Endodermal cell (in vitro differentiated cells): ENCODE measurements around the gene ARHGEF26. TPM values are rescaled to one million over a fixed set of nuclear protein-coding genes. Genes with fewer than 3 reads are reported as not detected.

Experiments used
- DNase-seq: peaks from one replicate; pipeline ENCODE4 v3.0.0-alpha.2; 2017
- H3K27ac ChIP-seq: 2 replicates; pipeline ENCODE4 v1.5.1; 2013; ENCODE audit warnings: mild to moderate bottlenecking, low read depth, low read length, moderate library complexity
- H3K27me3 ChIP-seq: 2 replicates; pipeline ENCODE4 v1.6.1; 2013; ENCODE audit warnings: mild to moderate bottlenecking, low read length, moderate library complexity; ENCODE audit not compliant: insufficient read depth, control insufficient read depth, poor library complexity, severe bottlenecking
- H3K36me3 ChIP-seq: 2 replicates; pipeline ENCODE4 v1.7.0; 2013; ENCODE audit warnings: mild to moderate bottlenecking, low read length, moderate library complexity; ENCODE audit not compliant: control insufficient read depth, insufficient read depth
- H3K4me1 ChIP-seq: one replicate; pipeline ENCODE4 v1.7.0; 2013; ENCODE audit warnings: low read length; ENCODE audit not compliant: control insufficient read depth, insufficient read depth
- H3K4me3 ChIP-seq: 2 replicates; pipeline ENCODE4 v1.5.1; 2013; ENCODE audit warnings: mild to moderate bottlenecking, low read length, moderate library complexity
- H3K9ac ChIP-seq: 2 replicates; pipeline ENCODE4 v1.6.1; 2013; ENCODE audit warnings: mild to moderate bottlenecking, low read length, moderate library complexity; ENCODE audit not compliant: poor library complexity, severe bottlenecking; ENCODE audit errors: extremely low read depth
- H3K9me3 ChIP-seq: 2 replicates; pipeline ENCODE4 v1.6.1; 2013; ENCODE audit warnings: mild to moderate bottlenecking, low read length, moderate library complexity; ENCODE audit not compliant: control insufficient read depth
- H3K27ac Mint-ChIP-seq: 2 replicates; pipeline ENCODE4 v1.8.0; 2020; ENCODE audit warnings: mixed read lengths
- H3K27me3 Mint-ChIP-seq: 2 replicates; pipeline ENCODE4 v1.8.0; 2021; ENCODE audit warnings: mild to moderate bottlenecking, mixed read lengths; ENCODE audit not compliant: insufficient read depth
- H3K36me3 Mint-ChIP-seq: 2 replicates; pipeline ENCODE4 v1.8.0; 2020; ENCODE audit warnings: low read depth, mixed read lengths
- H3K4me1 Mint-ChIP-seq: 2 replicates; pipeline ENCODE4 v1.8.0; 2020; ENCODE audit warnings: mixed read lengths
- H3K4me3 Mint-ChIP-seq: 2 replicates; pipeline ENCODE4 v1.8.0; 2020; ENCODE audit warnings: mild to moderate bottlenecking, moderate library complexity, mixed read lengths
- H3K9me3 Mint-ChIP-seq: 2 replicates; pipeline ENCODE4 v1.8.0; 2020; ENCODE audit warnings: mild to moderate bottlenecking, mixed read lengths
- WGBS, 2 experiments: methylation state at CpG; one replicate each; pipeline versions ENCODE4 v1.1.5 to v1.1.7; 2013; ENCODE audit warnings: missing lambda C conversion rate in 2 of 2, mixed read lengths in 1 of 2; ENCODE audit not compliant: insufficient coverage in 1 of 2, insufficient read length in 1 of 2; 5-methylcytosine and 5-hydroxymethylcytosine counted together
- total RNA-seq, 2 donors: library from RNA; stranded (reverse); fragmentation: NEBNext Ultra II Directional in 1 of 2; extraction: Animal tissue kit (Norgen Biotek cat#: 25700) in 1 of 2; gene quantifications; 2 replicates in 1 of 2; 3 replicates in 1 of 2; pipeline ENCODE4 v1.2.1, GENCODE V29; 2021
- TF ChIP-seq, protein P1 (sequence below): fragments of 200-600 bp; sonication (generic); conservative IDR thresholded peaks from 2 replicates; pipeline ENCODE4 v1.5.0; 2021; ENCODE audit warnings: antibody characterized with exemption, mild to moderate bottlenecking

ARHGEF26 gene
- total RNA-seq, 2 donors from 2014 or later = 10.1 to 12.4 TPM

DNA sequence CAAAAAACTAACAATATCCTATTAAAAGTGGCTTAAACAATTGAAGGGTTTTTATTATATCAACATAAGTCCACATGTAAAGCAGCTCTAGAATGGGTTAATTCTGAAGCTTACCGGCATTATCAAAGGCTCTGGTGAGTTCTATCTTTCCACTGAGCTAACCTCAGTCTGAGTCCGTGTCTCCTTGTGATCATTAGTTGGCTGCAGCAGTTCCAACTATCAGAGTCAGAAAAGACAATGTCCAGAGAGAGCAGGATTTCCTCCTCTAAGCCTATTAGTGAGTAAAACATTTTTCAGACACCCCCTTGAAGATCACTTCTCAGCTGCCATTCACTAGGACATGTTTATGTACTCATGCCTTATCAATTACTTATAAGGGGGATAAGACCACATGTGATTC lies 153.2 kb downstream of the ARHGEF26 start:
- Mint-ChIP-seq H3K27me3 (no peaks in the 10 kb centered on the region), H3K9me3 (peaks cover 6% of the 10 kb centered on the region), H3K4me1 (no peaks in the 10 kb centered on the region), H3K4me3 (no peak overlapping the region), H3K36me3 (peaks cover 74% of the 10 kb centered on the region), H3K27ac (no peak overlapping the region)
- H3K36me3 ChIP-seq = peaks cover 97% of the 10 kb centered on the region
- peaks cover 17% of the 10 kb centered on the region for H3K9me3 ChIP-seq
- no peaks in the 10 kb centered on the region for H3K4me1 ChIP-seq
- WGBS, 2 experiments = 99 to 100% methylated on average over 2 of the region's 2 CpGs
- no peak overlapping the region for H3K4me3 ChIP-seq
- TF ChIP-seq, protein P1, sequence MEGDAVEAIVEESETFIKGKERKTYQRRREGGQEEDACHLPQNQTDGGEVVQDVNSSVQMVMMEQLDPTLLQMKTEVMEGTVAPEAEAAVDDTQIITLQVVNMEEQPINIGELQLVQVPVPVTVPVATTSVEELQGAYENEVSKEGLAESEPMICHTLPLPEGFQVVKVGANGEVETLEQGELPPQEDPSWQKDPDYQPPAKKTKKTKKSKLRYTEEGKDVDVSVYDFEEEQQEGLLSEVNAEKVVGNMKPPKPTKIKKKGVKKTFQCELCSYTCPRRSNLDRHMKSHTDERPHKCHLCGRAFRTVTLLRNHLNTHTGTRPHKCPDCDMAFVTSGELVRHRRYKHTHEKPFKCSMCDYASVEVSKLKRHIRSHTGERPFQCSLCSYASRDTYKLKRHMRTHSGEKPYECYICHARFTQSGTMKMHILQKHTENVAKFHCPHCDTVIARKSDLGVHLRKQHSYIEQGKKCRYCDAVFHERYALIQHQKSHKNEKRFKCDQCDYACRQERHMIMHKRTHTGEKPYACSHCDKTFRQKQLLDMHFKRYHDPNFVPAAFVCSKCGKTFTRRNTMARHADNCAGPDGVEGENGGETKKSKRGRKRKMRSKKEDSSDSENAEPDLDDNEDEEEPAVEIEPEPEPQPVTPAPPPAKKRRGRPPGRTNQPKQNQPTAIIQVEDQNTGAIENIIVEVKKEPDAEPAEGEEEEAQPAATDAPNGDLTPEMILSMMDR = no peak
- no peak for DNase-seq
- H3K27me3 ChIP-seq = no peaks in the 10 kb centered on the region
- H3K9ac ChIP-seq = no peak overlapping the region
- no peak overlapping the region for H3K27ac ChIP-seq

DNA sequence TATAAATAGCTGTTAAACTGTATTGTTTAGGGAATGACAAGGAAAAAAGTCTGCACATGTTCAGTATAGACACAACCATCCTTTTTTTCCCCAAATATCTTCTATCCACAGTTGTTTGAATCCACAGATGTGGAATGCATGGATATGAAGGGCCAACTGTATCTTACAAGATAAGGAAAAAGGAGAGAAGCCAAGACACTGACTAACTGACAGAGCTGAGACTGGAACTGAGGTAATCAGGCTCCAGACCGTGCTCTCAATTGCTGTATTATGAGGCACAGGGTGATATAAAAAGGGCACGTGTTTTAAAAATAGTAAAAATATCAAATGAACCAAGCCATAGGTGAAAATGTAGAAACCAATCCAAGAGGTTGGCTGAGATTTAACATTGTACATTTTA lies 154.1 kb downstream of the ARHGEF26 start:
- H3K27me3 Mint-ChIP-seq = no peaks in the 10 kb centered on the region
- H3K4me1 Mint-ChIP-seq = no peaks in the 10 kb centered on the region
- H3K4me3 Mint-ChIP-seq = no peak overlapping the region
- no peak overlapping the region for H3K9ac ChIP-seq
- H3K4me1 ChIP-seq = no peaks in the 10 kb centered on the region
- H3K9me3 ChIP-seq = peaks cover 7% of the 10 kb centered on the region
- H3K27ac Mint-ChIP-seq = no peak overlapping the region
- no peak overlapping the region for H3K4me3 ChIP-seq
- no peak overlapping the region for H3K27ac ChIP-seq
- peaks cover 74% of the 10 kb centered on the region for H3K36me3 Mint-ChIP-seq
- WGBS, 2 experiments = 98% methylated on average over 2 of the region's 2 CpGs; no CpG with 5 or more reads in 1 of the 2 experiments
- TF ChIP-seq, protein P1 = no peak
- H3K27me3 ChIP-seq = no peaks in the 10 kb centered on the region
- no peak for DNase-seq
- no peaks in the 10 kb centered on the region for H3K9me3 Mint-ChIP-seq
- H3K36me3 ChIP-seq = peaks cover 97% of the 10 kb centered on the region

DNA sequence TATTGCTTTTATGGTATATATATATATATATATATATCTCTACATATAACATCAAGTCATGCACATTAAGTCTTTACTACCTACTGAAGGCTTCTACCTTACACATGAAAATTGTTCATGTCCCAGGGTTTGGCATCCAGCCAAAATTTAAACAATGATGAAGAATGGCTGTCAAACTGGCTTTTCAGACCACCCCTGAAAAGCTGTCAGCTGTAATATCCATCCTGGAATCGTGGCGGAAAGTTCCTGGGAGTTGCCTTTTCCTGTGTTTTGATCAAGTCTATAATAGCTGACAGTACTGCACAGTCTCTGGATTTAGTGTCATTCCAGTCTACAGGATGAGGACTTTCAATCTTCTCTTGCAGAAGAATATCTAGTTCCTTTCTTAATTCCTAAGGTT lies 154.8 kb downstream of the ARHGEF26 start:
- Mint-ChIP-seq H3K4me3 (no peak overlapping the region), H3K9me3 (no peaks in the 10 kb centered on the region), H3K27me3 (no peaks in the 10 kb centered on the region), H3K27ac (no peak overlapping the region), H3K4me1 (no peaks in the 10 kb centered on the region), H3K36me3 (peaks cover 74% of the 10 kb centered on the region)
- no peak for DNase-seq
- Histone ChIP-seq H3K4me1 (no peaks in the 10 kb centered on the region), H3K36me3 (peaks cover 97% of the 10 kb centered on the region), H3K27ac (no peak overlapping the region), H3K4me3 (no peak overlapping the region), H3K9me3 (peaks cover under 1% of the 10 kb centered on the region), H3K27me3 (no peaks in the 10 kb centered on the region), H3K9ac (no peak overlapping the region)
- TF ChIP-seq, protein P1 = no peak
- WGBS, 2 experiments = 93% methylated on average over 2 of the region's 2 CpGs; no CpG with 5 or more reads in 1 of the 2 experiments
